HepG2 (cell line): ENCODE data around the gene CDC42EP5. TPM values are rescaled to one million over a fixed set of nuclear protein-coding genes. Genes with fewer than 3 reads are reported as not detected.
A peak's percentile ranks its signal among the peaks of the same experiment; 100 is the strongest.

Source experiments
- HOXA3 ChIP-seq: sonication (generic); formaldehyde crosslinking; IDR thresholded peaks from 2 replicates; pipeline ENCODE4 v1.5.0; 2020; ENCODE audit warnings: missing genetic modification reagents
- MZF1 ChIP-seq: sonication (generic); formaldehyde crosslinking; IDR thresholded peaks from 2 replicates; pipeline ENCODE4 v1.8.1; 2023; ENCODE audit warnings: mild to moderate bottlenecking, missing genetic modification reagents, borderline replicate concordance
- PCBP1 ChIP-seq: fragments of 200-400 bp; formaldehyde crosslinking; IDR thresholded peaks from 2 replicates; pipeline ENCODE4 v1.6.1; 2017; ENCODE audit warnings: mild to moderate bottlenecking, low read depth, low read length, borderline replicate concordance
- SYNCRIP ChIP-seq: fragments of 200-400 bp; formaldehyde crosslinking; IDR thresholded peaks from 2 replicates; pipeline ENCODE4 v1.6.1; 2018; ENCODE audit warnings: mild to moderate bottlenecking, low read depth, low read length; ENCODE audit not compliant: insufficient read depth
- THAP11 ChIP-seq: IDR thresholded peaks from 2 replicates; pipeline ENCODE4 v1.6.1; 2016; ENCODE audit warnings: missing biosample characterization, missing genetic modification reagents
- YEATS2 ChIP-seq: sonication (generic); formaldehyde crosslinking; IDR thresholded peaks from 2 replicates; pipeline ENCODE4 v1.4.0; 2020; ENCODE audit warnings: missing genetic modification reagents, borderline replicate concordance
- ZBTB7A ChIP-seq: sonication (generic); formaldehyde crosslinking; IDR thresholded peaks from 2 replicates; pipeline ENCODE4 v1.8.0; 2022; ENCODE audit warnings: mild to moderate bottlenecking, missing genetic modification reagents
- ZNF3 ChIP-seq: IDR thresholded peaks from 2 replicates; pipeline ENCODE4 v1.7.0; 2017; ENCODE audit warnings: inconsistent platforms
- ZNF501 ChIP-seq: sonication (generic); formaldehyde crosslinking; IDR thresholded peaks from 2 replicates; pipeline ENCODE4 v1.5.1; 2020; ENCODE audit warnings: mild to moderate bottlenecking, moderate library complexity, missing genetic modification reagents
- ZNF556 ChIP-seq: sonication (generic); formaldehyde crosslinking; IDR thresholded peaks from 2 replicates; pipeline ENCODE4 v1.4.0; 2020; ENCODE audit warnings: mild to moderate bottlenecking, missing genetic modification reagents, borderline replicate concordance
- ZNF703 ChIP-seq: sonication (generic); formaldehyde crosslinking; IDR thresholded peaks from 2 replicates; pipeline ENCODE4 v1.5.1; 2020; ENCODE audit warnings: missing genetic modification reagents, mild to moderate bottlenecking, moderate library complexity, borderline replicate concordance
- polyA plus RNA-seq, 8 experiments: library from polyadenylated mRNA; depleted of rRNA in 3 of 8; stranded (reverse) in 7 of 8; unstranded in 1 of 8; fragments of >200 nt; fragmentation: Illumina TruSeq in 4 of 8; extraction: Trizol in 4 of 8; gene quantifications; 2 replicates each; pipeline versions ENCODE4 v1.2.1 to v1.2.3, GENCODE V29; 2011 to 2016; ENCODE audit warnings: low read depth in 4 of 8, missing spikeins in 1 of 8, mixed read lengths in 1 of 8; ENCODE audit not compliant: insufficient read depth in 1 of 8
- total RNA-seq, 5 experiments: library from RNA; depleted of rRNA; stranded (reverse); fragments of >200 nt; fragmentation: Illumina TruSeq; extraction: Trizol; gene quantifications; 2 replicates each; pipeline ENCODE4 v1.2.3, GENCODE V29; 2016; ENCODE audit warnings: low read depth in 1 of 5
- TF ChIP-seq, protein P1 (sequence below): IDR thresholded peaks from 2 replicates; pipeline ENCODE4 v1.4.0; 2020; ENCODE audit warnings: mild to moderate bottlenecking, missing genetic modification reagents
- TF ChIP-seq, protein P2 (sequence below): sonication (generic); formaldehyde crosslinking; IDR thresholded peaks from 2 replicates; pipeline ENCODE4 v1.8.1; 2023; ENCODE audit warnings: mild to moderate bottlenecking, missing genetic modification reagents, borderline replicate concordance
- TF ChIP-seq, protein P3 (sequence below): sonication (generic); formaldehyde crosslinking; IDR thresholded peaks from 2 replicates; pipeline ENCODE4 v1.9.0; 2021; ENCODE audit warnings: missing genetic modification reagents, borderline replicate concordance
- TF ChIP-seq, protein P4 (sequence below): sonication (generic); formaldehyde crosslinking; IDR thresholded peaks from 2 replicates; pipeline ENCODE4 v1.9.0; 2021; ENCODE audit warnings: mild to moderate bottlenecking, missing genetic modification reagents

The CDC42EP5 gene
- total and polyA plus RNA-seq, 2 of the 13 experiments (the other 11 are each of a cell fraction or from before 2014, with no cell fraction given): 0.41 to 1.6 TPM

DNA sequence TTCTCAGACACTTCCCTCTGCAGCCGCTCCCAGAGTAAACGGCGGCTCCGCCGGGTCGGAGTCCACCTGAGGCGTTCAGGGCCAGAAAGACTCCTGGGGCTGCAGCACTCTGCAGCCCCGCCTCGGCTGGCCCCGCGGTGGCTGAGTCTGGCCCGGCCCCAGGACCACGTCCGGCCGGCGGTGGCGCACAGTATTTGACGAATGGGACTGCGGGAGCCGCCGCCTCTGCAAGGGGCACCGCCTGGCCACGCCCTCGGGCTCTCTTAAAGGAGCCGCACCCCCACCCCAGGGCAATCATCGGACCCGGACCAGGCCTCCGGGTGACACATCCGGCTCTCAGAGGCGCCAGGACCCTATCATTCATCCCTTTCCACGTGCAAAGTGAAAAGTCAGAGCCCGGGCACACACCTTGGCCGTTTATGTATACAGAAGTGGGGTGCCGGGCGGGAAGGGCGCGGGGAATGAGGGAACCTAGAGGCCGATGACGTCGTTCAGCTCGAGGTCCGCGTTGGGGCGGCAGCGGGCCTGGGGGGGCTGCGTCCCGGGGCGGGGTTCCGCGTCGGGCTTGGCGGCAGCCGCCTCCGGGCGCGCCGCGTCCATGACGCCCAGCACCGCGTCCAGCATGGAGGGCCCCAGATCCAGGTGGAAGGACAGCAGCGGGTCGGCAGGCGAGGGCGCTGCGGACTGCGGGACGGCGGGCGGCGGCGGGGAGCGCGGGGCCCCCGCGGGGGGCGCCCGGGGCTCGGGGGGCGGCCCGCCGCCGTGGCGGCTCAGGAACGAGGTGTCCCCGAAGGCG lies 8.3 kb downstream of the CDC42EP5 start (continued):
- TF ChIP-seq, protein P1, sequence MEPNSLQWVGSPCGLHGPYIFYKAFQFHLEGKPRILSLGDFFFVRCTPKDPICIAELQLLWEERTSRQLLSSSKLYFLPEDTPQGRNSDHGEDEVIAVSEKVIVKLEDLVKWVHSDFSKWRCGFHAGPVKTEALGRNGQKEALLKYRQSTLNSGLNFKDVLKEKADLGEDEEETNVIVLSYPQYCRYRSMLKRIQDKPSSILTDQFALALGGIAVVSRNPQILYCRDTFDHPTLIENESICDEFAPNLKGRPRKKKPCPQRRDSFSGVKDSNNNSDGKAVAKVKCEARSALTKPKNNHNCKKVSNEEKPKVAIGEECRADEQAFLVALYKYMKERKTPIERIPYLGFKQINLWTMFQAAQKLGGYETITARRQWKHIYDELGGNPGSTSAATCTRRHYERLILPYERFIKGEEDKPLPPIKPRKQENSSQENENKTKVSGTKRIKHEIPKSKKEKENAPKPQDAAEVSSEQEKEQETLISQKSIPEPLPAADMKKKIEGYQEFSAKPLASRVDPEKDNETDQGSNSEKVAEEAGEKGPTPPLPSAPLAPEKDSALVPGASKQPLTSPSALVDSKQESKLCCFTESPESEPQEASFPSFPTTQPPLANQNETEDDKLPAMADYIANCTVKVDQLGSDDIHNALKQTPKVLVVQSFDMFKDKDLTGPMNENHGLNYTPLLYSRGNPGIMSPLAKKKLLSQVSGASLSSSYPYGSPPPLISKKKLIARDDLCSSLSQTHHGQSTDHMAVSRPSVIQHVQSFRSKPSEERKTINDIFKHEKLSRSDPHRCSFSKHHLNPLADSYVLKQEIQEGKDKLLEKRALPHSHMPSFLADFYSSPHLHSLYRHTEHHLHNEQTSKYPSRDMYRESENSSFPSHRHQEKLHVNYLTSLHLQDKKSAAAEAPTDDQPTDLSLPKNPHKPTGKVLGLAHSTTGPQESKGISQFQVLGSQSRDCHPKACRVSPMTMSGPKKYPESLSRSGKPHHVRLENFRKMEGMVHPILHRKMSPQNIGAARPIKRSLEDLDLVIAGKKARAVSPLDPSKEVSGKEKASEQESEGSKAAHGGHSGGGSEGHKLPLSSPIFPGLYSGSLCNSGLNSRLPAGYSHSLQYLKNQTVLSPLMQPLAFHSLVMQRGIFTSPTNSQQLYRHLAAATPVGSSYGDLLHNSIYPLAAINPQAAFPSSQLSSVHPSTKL (CRISPR knock-in tag): no peak
- TF ChIP-seq THAP11 (CRISPR knock-in tag) (peak; percentile 72), YEATS2 (peak; percentile 21; the same call in 1 of the 2 replicates), HOXA3 (CRISPR knock-in tag) (peak; percentile 53; the same call in 1 of the 2 replicates), ZNF501 (CRISPR knock-in tag) (peak; percentile 92), ZNF3 (CRISPR knock-in tag) (no peak), MZF1 (CRISPR knock-in tag) (no peak), PCBP1 (0 out of 2 replicates have a peak, but pooled peaks have one; percentile 70), ZNF556 (CRISPR knock-in tag) (peak; percentile 85; the same call in 1 of the 2 replicates), ZNF703 (no peak), ZBTB7A (CRISPR knock-in tag) (no peak), SYNCRIP (no peak)
- TF ChIP-seq, protein P2, sequence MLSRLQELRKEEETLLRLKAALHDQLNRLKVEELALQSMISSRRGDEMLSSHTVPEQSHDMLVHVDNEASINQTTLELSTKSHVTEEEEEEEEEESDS (CRISPR knock-in tag): peak; percentile 57; the same call in 1 of the 2 replicates
- TF ChIP-seq, protein P3, sequence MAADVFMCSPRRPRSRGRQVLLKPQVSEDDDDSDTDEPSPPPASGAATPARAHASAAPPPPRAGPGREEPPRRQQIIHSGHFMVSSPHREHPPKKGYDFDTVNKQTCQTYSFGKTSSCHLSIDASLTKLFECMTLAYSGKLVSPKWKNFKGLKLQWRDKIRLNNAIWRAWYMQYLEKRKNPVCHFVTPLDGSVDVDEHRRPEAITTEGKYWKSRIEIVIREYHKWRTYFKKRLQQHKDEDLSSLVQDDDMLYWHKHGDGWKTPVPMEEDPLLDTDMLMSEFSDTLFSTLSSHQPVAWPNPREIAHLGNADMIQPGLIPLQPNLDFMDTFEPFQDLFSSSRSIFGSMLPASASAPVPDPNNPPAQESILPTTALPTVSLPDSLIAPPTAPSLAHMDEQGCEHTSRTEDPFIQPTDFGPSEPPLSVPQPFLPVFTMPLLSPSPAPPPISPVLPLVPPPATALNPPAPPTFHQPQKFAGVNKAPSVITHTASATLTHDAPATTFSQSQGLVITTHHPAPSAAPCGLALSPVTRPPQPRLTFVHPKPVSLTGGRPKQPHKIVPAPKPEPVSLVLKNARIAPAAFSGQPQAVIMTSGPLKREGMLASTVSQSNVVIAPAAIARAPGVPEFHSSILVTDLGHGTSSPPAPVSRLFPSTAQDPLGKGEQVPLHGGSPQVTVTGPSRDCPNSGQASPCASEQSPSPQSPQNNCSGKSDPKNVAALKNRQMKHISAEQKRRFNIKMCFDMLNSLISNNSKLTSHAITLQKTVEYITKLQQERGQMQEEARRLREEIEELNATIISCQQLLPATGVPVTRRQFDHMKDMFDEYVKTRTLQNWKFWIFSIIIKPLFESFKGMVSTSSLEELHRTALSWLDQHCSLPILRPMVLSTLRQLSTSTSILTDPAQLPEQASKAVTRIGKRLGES (CRISPR knock-in tag): 0 out of 2 replicates have a peak, but pooled peaks have one; percentile 27
- TF ChIP-seq, protein P4, sequence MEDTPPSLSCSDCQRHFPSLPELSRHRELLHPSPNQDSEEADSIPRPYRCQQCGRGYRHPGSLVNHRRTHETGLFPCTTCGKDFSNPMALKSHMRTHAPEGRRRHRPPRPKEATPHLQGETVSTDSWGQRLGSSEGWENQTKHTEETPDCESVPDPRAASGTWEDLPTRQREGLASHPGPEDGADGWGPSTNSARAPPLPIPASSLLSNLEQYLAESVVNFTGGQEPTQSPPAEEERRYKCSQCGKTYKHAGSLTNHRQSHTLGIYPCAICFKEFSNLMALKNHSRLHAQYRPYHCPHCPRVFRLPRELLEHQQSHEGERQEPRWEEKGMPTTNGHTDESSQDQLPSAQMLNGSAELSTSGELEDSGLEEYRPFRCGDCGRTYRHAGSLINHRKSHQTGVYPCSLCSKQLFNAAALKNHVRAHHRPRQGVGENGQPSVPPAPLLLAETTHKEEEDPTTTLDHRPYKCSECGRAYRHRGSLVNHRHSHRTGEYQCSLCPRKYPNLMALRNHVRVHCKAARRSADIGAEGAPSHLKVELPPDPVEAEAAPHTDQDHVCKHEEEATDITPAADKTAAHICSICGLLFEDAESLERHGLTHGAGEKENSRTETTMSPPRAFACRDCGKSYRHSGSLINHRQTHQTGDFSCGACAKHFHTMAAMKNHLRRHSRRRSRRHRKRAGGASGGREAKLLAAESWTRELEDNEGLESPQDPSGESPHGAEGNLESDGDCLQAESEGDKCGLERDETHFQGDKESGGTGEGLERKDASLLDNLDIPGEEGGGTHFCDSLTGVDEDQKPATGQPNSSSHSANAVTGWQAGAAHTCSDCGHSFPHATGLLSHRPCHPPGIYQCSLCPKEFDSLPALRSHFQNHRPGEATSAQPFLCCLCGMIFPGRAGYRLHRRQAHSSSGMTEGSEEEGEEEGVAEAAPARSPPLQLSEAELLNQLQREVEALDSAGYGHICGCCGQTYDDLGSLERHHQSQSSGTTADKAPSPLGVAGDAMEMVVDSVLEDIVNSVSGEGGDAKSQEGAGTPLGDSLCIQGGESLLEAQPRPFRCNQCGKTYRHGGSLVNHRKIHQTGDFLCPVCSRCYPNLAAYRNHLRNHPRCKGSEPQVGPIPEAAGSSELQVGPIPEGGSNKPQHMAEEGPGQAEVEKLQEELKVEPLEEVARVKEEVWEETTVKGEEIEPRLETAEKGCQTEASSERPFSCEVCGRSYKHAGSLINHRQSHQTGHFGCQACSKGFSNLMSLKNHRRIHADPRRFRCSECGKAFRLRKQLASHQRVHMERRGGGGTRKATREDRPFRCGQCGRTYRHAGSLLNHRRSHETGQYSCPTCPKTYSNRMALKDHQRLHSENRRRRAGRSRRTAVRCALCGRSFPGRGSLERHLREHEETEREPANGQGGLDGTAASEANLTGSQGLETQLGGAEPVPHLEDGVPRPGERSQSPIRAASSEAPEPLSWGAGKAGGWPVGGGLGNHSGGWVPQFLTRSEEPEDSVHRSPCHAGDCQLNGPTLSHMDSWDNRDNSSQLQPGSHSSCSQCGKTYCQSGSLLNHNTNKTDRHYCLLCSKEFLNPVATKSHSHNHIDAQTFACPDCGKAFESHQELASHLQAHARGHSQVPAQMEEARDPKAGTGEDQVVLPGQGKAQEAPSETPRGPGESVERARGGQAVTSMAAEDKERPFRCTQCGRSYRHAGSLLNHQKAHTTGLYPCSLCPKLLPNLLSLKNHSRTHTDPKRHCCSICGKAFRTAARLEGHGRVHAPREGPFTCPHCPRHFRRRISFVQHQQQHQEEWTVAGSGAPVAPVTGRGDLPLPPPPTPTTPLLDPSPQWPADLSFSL: no peak
